GM19463 (cell line): ENCODE results near the gene TTYH3.

ENCODE experiments used
- ATAC-seq: cut with Tn5 transposase; IDR thresholded peaks from one replicate; pipeline ENCODE4 v1.9.1; 2021; ENCODE audit warnings: mild to moderate bottlenecking, moderate library complexity; ENCODE audit not compliant: unreplicated experiment

The TTYH3 gene

DNA sequence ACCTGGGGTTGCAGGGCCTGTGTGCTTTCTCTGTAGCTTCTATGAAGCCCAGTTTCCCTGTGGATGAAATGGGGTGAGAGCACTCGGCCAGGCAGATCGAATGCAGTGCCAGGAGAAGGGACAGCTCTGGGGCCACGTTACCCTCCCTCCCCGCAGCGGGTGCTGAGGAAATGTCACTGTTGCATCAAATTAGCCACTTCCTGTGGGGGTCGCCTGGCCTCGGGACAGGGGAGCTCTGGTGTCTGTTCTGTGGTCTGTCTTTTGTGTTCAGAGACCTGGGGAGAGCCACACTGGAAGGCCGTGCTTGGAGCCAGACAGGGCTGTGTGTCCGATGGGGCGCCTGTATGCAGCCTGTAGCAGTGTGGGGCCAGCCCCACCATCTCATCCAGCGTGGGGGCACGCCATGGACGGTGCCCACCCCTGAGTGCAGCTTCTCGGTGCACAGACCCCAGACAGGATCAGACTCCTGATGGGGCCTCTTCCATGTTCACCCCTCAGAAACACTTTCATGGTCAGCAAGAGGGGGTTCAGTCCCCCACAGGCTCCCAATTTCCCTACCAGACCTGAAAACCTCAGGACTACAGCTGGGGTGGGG is 13.6 kb downstream of the TTYH3 start:
- peak; percentile 54 for ATAC-seq

DNA sequence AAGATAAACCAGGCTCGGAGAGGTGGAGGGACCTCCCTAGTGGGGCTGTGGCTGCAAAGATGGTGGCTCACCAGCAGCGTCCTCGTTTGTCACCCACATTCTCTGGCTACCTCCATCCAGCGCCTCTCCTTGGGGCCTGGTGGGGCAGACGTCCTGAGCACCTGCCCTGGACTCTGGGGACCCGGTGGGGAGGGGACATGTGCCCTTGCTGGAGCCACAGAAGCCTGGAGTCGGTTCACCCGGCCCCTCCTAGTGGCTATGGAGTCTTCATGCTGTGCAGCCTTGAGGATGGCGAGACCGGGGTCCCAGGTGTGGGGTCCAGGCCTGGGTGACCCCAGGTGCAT is 14.5 kb downstream of the TTYH3 start:
- no peak for ATAC-seq

DNA sequence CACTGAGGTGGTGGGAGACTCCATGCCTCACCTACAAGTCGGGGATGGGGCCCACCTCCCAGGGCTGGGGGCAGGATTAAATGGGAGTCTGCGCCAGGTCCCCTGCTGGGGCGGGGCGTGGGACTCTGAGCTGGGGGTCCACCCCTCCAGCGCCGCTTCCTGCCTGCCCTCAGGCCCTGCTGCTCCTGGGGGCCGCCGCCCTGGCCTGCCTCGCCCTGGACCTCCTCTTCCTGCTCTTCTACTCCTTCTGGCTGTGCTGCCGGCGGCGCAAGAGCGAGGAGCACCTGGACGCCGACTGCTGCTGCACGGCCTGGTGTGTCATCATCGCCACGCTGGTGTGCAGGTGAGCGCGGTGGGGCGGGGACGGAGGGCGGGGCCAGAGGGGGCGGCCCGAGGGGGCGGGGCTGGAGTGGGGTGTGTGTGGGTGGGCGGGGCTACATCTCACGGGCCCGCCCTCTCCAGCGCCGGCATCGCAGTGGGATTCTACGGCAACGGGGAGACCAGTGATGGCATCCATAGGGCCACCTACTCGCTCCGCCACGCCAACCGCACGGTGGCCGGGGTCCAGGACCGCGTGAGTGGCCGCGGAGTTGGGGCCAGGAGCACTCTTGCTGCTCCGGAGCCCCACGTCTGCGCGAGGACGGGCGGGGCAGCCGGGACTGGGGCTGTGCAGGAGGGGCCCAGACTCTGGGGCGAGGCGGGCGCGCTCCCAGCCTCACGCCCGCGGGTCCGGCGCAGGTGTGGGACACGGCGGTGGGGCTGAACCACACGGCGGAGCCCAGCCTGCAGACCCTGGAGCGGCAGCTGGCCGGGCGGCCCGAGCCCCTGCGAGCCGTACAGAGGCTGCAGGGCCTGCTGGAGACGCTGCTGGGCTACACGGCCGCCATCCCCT is 15.1 kb downstream of the TTYH3 start:
- ATAC-seq = no peak

DNA sequence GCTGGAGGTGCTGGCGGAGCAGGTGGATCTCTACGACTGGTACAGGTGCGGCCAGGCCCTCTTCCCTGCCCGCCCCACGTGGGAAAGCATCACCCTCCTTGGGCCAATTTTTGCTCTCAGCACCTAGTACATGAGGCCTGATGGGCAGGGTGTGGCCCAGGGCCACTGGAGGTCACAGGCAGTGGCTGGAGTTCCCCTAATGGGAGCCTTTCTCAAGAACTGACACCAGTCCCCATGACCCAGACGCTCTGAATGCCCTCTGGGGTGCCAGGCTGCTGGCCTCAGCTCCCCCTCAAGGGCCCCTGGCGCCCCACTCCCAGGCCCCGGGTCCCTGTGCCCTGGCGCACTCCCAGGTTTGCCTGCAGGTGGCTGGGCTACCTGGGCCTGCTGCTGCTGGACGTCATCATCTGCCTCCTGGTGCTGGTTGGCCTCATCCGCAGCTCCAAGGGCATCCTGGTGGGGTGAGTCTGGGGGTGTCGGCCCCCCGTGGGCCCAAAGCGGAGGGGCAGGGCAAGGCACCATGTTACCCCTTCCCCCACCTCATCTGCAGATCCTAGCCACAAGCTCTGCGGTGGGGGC is 15.9 kb downstream of the TTYH3 start:
- ATAC-seq = no peak

DNA sequence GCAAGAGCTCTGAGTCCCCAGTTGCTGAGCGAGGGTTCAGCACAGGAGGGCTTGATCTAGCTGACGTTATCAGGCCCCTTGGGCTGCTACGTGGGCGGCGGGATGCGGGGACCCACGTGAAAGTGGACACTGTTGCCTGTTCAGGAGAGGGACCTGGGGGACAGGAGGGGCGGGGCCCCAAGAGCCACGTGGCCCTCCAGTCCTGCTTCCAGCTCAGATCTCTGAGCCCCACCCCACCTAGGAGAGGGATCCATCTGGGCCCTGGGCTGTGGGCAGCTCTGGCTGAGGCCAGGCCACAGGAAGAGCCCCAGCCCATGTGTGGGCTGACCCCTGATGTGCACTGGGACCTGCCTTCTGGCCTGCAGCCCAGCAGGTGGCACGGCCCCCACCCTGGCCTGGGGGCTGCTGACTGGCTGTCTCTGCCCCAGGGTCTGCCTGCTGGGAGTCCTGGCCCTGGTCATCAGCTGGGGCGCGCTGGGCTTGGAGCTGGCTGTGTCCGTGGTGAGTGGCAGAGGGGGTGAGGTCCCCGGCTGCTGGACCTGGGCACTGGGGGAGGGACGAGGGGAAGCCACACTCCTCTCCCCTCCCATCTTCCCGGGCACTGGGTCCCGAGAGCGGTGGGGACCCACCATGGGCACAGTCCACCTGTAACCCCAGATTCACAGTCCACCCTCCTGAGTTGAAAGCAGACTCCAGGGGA is 17.5 kb downstream of the TTYH3 start:
- ATAC-seq = no peak

DNA sequence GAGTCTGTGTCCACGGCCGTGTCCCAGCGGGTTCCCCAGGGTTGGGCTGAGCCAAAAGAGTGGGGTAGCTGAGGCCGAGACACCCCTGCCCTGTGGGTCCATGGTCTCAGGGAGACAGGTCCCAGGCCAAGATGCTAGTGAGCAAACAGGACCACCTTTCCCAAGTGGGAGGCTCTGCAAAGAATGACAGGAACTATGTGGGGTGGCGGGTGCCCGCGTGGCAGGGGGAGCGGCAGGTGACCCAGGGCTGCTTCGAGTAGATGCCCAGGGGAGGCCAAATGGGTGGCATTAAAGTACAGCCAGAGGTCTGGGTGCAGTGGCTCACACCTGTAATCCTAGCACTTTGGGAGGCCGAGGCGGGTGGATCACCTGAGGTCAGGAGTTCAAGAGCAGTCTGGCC is 18.2 kb downstream of the TTYH3 start:
- ATAC-seq = no peak

DNA sequence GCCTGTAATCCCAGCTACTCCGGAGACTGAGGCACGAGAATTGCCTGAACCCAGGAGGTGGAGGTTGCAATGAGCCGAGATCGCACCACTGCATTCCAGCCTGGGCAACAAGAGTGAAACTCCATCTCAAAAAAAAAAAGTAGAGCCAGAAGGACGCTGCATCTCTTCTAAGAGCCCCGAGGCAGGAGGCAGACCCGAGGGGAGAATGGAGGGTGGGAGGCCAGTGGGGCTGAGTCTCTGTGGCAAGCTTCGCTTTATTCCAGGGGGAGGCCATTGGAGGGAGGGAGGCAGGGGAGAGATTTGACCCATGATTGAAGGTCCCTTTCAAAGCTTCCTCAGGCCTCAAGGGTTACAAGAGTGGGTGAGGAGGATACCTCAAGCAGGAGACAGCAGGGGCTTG is 18.7 kb downstream of the TTYH3 start:
- no peak for ATAC-seq

DNA sequence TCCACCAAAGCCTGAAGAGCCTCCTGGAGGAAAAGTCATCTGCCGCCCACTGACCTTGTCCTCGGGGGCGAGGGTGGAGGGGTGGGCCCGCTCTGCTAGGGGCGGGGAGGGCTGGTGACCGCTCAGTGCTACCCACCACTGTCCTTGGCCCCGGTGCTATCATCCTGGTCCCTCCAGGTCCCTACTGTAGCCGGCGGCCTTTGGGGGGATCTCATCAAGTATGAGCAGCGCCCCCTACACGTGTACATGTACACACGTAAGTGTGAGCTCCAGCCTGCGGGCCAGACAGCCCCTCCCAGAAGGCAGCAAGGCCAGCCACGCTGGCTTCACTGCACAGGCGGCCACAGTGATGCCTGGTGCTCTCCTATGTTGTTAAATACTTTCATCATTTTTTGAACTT is 19.6 kb downstream of the TTYH3 start:
- ATAC-seq = no peak

DNA sequence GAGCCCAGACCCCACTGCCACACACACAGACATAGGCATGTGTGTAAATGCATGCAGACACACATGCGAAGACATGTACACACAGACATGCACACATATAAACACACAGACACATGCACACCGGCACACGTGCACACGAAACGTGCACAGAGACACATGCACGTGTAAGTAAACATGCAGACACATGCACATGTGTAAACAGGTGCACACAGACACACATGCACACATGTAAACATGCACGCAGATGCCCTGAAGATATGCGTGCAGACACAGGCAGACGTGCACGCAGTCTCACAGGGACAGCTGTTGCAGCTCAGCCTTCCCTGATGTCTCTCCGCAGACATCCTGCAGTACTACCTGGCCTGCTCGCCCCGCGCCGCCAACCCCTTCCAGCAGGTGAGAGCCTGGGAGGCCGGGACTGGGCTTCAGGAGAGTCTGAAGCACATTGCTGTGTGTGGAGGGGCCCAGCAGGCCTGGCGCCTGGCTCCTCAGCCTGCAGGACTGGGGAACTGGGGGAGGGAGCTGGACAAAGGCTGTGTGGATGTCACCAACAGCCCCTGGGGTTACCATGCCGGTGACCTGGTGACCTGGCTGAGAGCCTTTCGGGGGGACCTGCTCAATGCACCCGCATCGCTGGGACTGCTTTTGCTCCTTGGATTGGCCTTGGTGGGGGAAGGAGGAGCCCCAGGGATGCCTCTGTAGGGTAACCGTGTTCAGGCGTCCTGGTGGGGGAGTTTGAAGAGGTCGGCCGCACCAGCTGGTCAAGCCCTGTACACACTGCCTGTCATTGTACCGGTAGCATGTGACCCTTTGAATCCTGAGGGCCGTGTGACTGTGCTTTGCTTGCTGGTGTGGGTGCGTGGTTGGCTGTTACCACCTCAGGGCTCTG is 20.3 kb downstream of the TTYH3 start:
- ATAC-seq = no peak

DNA sequence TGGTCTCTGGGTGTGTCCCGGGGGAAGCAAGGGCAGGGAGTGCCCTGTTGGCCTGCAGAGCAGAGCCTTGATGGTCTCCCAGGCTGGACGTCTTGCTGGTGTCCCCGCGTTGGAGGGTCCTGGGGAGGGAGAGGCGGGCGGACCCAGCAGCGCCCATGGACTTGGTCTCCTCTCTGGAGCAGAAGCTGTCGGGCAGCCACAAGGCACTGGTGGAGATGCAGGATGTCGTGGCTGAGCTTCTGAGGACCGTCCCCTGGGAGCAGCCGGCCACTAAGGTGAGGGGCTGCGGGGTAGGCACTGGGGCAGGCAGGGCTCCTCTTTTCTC is 20.9 kb downstream of the TTYH3 start:
- ATAC-seq = no peak

DNA sequence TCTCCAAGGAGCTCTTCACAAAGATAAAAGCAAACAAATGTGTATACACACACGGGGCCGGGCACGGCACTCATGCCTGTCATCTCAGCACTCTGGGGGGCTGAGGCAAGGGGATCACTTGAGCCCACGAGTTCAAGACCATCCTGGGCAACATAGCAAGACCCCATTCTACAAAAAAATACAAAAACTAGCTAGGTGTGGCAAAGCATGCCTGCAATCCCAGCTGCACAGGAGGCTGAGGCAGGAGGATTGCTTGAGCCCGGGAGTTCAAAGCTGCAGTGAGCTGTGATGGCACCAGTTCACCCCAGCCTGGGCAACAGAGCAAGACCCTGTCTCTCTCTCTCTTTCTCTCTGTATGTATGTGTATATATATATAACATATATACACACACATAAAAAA is 22.3 kb downstream of the TTYH3 start:
- ATAC-seq = no peak

DNA sequence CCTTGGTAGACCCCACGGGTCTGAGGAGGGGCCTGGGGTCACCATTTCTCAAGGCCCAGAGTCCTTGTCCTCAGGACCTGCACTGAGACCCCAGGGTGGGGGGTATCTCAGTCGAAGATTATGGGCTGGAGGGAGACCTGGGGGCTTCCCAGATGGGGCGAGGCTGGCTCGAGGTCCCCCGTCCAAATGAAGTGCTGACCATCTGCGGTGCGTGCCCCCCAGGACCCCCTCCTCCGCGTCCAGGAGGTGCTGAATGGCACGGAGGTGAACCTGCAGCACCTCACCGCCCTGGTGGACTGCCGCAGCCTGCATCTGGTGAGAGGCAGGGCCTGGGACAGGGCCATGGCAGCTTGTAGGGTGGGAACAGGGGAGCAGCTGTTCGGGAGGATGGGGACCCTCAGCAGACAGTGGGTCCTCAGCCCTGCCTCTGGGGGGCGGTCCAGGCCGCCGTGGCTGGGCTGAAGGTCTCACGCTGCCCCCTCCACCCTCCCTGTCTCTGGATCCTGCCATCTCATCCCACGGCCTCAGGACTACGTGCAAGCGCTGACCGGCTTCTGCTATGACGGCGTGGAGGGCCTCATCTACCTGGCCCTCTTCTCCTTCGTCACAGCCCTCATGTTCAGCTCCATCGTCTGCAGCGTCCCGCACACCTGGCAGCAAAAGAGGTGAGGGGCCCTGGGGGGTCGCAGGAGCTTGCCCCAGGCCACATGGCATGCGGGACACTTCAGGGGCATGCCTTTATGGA is 24.3 kb downstream of the TTYH3 start:
- no peak for ATAC-seq

DNA sequence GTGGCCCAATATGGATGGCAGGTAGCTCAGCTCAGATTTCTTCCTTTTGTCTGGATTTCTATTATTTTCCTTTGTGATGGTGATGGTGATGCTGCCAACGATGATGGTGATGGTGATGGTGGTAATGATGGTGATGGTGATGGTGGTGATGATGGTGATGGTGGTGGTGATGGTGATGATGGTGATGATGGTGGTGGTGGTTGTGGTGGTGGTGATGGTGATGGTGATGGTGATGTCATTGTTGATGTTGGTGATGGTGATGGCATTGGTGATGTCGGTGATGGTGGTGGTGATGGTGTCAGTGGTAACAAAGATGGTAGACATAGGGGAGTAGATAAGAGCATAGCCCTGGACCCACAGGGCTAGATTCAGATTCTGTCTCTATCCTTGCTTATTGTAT is 25.4 kb downstream of the TTYH3 start:
- no peak for ATAC-seq

DNA sequence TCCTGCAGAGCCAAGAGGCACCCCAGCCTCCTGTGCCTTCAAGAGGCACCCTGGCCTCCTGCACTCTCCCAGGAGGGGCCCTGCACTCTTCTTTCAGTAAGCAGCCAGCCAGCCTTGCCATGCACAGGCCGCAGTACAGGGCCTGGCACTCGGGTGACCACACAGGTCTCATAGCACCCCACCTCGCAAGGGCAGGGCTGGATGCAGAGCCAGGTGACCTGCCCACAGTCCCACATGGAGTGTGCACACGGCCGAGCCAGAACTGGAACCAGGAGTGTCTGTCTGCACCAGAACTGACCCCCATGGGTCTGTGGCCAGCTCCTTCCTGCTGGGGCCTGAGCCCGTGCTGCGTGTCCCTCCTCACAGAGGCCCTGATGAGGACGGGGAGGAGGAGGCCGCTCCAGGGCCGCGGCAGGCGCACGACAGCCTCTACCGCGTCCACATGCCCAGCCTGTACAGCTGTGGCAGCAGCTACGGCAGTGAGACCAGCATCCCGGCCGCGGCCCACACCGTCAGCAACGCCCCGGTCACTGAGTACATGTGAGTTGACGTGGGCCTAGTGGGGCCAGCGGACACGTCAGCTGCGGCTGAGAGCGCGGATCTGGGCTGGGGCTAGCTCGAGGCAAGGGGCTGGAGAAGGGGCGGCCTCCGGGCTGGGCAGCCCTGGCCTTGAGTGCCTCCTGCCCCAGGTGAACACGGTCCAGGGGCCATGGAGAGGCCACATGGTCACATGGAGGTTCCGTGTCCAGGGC is 26.3 kb downstream of the TTYH3 start:
- no peak for ATAC-seq

DNA sequence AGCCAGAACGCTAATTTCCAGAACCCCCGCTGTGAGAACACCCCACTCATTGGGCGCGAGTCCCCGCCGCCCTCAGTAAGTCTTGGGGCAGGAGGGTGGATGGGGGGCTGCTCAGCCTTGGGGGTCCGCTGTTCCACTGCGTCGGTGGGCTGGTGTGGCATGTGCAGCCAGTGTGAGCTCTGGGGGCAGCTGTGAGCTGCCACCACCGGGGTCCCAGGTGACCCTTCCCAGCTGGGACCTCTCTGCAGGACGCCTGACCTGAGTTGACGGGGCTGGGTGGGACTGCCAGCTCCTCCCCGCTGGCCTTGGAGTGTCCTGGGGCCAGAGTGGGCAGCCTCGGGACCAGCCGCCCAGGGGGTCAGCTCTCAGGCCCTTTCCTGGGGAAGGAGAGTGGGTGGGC is 27.2 kb downstream of the TTYH3 start:
- no peak for ATAC-seq

DNA sequence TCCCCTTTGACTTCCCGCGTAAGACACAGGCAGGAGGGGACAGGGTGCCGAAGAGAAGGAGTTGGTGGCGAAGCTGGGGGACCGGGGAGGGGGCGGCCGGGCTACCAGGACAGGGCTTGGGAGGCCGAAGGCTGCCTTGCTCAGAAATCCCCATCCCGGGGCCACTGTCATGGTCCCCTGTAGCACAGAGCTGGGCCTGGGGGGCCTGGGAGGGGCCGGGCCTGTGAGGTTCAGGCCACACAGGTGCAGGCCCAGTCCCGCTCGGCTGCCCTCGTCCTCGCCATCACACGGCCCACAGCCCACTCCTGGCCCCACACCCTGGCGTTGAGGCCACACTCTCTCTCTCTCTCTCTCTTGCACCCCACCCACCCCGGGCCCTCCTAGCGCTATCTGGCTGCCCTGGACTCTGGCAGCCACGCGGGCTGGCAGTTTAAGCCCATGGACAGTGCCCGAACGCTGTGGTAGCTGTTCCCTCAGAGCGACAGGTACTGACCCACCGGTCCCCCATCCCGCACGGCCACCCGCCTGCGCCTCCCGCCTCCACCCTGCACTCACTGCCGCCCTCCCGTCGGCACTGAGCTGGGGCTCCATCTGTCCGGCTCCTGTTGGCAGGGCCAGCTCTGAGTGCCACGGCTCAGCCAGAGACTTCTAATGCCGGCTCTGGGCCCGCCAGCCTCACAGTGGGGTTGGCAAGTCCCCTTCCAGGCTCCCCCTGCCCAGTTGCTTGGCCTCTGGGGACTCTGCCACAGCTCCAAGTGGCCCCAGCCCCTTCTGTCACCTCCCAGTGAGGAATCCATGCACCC is 28.0 kb downstream of the TTYH3 start:
- no peak for ATAC-seq

DNA sequence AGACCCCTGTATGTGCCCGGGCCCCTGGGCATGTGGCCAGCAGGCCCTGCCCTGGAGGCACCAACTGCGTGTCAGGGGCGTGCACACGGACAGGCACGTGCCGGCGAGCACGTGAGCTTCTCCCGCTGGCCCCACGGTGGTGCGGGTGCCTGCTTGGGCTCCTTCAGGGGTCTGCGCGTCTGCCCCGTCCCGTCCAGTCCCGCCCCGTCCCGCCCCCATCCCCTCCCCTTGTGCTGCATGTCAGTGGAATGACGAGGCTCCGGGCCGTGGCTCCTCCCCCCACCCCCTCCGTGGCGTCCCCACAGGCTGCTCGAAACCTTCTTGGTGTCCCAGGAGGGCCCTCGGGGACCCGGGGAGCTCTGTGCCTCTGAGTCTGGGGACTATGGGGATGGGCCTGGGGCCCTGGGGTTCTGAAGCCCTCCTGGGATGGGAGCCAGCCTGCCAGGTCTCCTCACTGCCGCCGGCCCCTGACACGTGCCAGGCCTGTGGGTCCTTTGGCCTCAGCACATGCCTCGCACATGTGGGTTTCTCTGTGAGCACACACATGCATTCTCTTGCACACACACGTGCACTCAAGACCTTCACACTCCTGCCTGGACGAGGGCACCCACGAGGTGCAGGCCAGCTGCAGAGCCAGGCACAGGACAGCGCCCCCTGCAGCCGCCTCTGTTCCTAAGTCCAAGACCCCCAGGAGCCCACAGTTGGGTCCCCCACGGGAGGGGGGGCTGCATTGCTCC is 28.7 kb downstream of the TTYH3 start:
- no peak for ATAC-seq

DNA sequence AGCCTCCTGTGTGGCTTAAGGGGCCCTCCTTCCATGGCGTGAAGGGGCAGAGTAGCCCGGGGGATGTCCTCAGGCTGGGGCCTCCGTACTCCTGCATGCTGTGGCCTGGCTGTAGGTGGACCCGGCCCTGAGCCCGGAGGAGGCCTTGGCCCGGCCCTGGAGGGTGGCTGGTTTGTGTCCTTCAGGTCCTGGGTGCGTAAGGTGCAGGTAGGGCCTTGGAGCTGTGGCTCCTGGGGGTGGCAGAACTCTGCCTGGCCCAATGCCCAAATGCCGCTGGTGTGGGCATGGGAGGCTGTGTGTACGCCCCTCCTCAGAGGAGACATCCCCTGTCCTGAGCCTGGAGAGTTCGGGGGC is 29.3 kb downstream of the TTYH3 start:
- ATAC-seq = no peak
